RPMI8226 (cell line): ENCODE measurements around the gene SH2D1B.
"Not testable (repeated sequence)": the region's sequence is repeated elsewhere in the genome, so short reads cannot be mapped to it uniquely, and the experiment has no call there.

Experiments used
- DNase-seq: peaks from one replicate; pipeline ENCODE4 v3.0.0-alpha.2; 2015

The SH2D1B gene

GRCh38 chr1:162359523-162360236 is 52.3 kb downstream of the SH2D1B start:
- no peak for DNase-seq

GRCh38 chr1:162358928-162359327 is 53.0 kb downstream of the SH2D1B start:
- no peak for DNase-seq

GRCh38 chr1:162357681-162358266 is 54.2 kb downstream of the SH2D1B start:
- DNase-seq, result peak; percentile 55

GRCh38 chr1:162353702-162354101 is 58.2 kb downstream of the SH2D1B start:
- no peak for DNase-seq

GRCh38 chr1:162353078-162353477 is 58.9 kb downstream of the SH2D1B start:
- DNase-seq, result no peak

- not testable (repeated sequence) for DNase-seq
These were observed 60.1 kb downstream of the SH2D1B start for GRCh38 chr1:162351874-162352273.

- no peak for DNase-seq
These were observed 60.6 kb downstream of the SH2D1B start for GRCh38 chr1:162351246-162351842.

- no peak for DNase-seq
These were observed 62.2 kb downstream of the SH2D1B start for GRCh38 chr1:162349635-162350330.

- no peak for DNase-seq
These were observed 64.7 kb downstream of the SH2D1B start for GRCh38 chr1:162347281-162347680.
